Neuron (in vitro differentiated cells): Measurements from ENCODE around the gene BPIFB1.

ENCODE experiments used
- H2AFZ ChIP-seq: one replicate; pipeline ENCODE4 v1.6.1; 2013; ENCODE audit warnings: low read depth, mild to moderate bottlenecking, inconsistent platforms, low read length, moderate library complexity
- H3K27me3 ChIP-seq: one replicate; pipeline ENCODE4 v1.6.1; 2013; ENCODE audit warnings: low read length; ENCODE audit not compliant: insufficient read depth
- H3K36me3 ChIP-seq: one replicate; pipeline ENCODE4 v1.6.1; 2013; ENCODE audit warnings: low read length; ENCODE audit not compliant: insufficient read depth
- H3K4me1 ChIP-seq: one replicate; pipeline ENCODE4 v1.6.1; 2013; ENCODE audit warnings: low read length; ENCODE audit not compliant: insufficient read depth
- H3K4me3 ChIP-seq: 2 replicates; pipeline ENCODE4 v1.5.1; 2013; ENCODE audit warnings: mild to moderate bottlenecking, low read length, moderate library complexity
- H3K9me3 ChIP-seq: one replicate; pipeline ENCODE4 v1.6.1; 2013; ENCODE audit warnings: low read length

The BPIFB1 gene

GRCh38 chr20:33252460-33252859 lies 30.6 kb upstream of the BPIFB1 start:
- Histone ChIP-seq H3K4me1 (no peaks in the 10 kb centered on the region), H2AFZ (no peak overlapping the region), H3K4me3 (no peak overlapping the region), H3K36me3 (no peaks in the 10 kb centered on the region), H3K27me3 (no peaks in the 10 kb centered on the region), H3K9me3 (no peaks in the 10 kb centered on the region)

GRCh38 chr20:33255005-33255404 lies 28.0 kb upstream of the BPIFB1 start:
- no peaks in the 10 kb centered on the region for H3K27me3 ChIP-seq
- no peak overlapping the region for H2AFZ ChIP-seq
- H3K4me1 ChIP-seq, result no peaks in the 10 kb centered on the region
- no peaks in the 10 kb centered on the region for H3K36me3 ChIP-seq
- no peaks in the 10 kb centered on the region for H3K9me3 ChIP-seq
- H3K4me3 ChIP-seq, result no peak overlapping the region

DNA sequence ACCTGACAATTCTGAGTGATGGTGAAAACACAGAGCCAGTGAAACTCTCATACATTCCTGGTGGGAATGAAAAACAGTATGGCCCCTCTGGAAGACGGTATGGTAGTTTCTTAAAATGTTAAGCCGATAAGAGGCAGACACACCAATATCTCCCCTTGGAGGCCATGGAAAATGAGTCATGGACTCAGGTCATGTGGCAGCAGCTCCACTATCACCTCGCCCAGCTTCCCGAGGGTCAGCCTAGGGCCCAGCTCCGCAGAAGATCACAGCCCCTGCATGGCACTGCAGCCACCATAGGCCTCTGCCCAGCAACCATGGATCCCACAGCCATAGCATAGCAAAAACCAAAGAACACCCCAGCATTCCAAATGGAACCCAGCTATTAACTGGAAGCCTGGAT lies 25.8 kb upstream of the BPIFB1 start:
- no peaks in the 10 kb centered on the region for H3K9me3 ChIP-seq
- H3K27me3 ChIP-seq, result no peaks in the 10 kb centered on the region
- no peaks in the 10 kb centered on the region for H3K36me3 ChIP-seq
- no peak overlapping the region for H3K4me3 ChIP-seq
- no peak overlapping the region for H2AFZ ChIP-seq
- no peaks in the 10 kb centered on the region for H3K4me1 ChIP-seq

- H3K9me3 ChIP-seq, result no peaks in the 10 kb centered on the region
- H3K27me3 ChIP-seq, result no peaks in the 10 kb centered on the region
- H2AFZ ChIP-seq, result no peak overlapping the region
- no peak overlapping the region for H3K4me3 ChIP-seq
- no peaks in the 10 kb centered on the region for H3K36me3 ChIP-seq
- H3K4me1 ChIP-seq, result no peaks in the 10 kb centered on the region
Measured at GRCh38 chr20:33259371-33259770, 23.6 kb upstream of the BPIFB1 start.

GRCh38 chr20:33261465-33261864 lies 21.5 kb upstream of the BPIFB1 start:
- Histone ChIP-seq H3K27me3 (no peaks in the 10 kb centered on the region), H3K4me1 (no peaks in the 10 kb centered on the region), H3K4me3 (no peak overlapping the region), H3K36me3 (no peaks in the 10 kb centered on the region), H3K9me3 (no peaks in the 10 kb centered on the region), H2AFZ (no peak overlapping the region)

DNA sequence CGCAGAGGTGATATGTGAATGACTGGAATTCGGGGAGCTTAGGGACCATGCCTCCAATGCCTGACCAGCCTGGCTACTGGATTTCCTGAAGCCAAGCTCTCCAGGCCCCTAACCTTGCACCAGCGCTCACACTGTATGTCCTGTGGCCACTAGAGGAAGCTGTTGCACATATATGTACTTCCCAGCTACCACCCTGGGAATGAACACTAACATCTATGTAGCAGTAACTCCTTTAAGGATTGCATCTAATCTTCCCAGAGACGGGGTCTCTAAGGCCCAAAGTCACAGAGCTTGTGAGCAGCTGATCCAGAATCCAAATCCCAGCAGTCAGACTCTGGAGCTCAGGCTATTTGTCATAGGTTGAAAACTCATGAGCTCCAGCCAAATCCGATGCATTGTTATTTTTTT lies 20.4 kb upstream of the BPIFB1 start:
- Histone ChIP-seq H3K36me3 (no peaks in the 10 kb centered on the region), H3K4me3 (no peak overlapping the region), H2AFZ (no peak overlapping the region), H3K9me3 (no peaks in the 10 kb centered on the region), H3K27me3 (no peaks in the 10 kb centered on the region), H3K4me1 (no peaks in the 10 kb centered on the region)

DNA sequence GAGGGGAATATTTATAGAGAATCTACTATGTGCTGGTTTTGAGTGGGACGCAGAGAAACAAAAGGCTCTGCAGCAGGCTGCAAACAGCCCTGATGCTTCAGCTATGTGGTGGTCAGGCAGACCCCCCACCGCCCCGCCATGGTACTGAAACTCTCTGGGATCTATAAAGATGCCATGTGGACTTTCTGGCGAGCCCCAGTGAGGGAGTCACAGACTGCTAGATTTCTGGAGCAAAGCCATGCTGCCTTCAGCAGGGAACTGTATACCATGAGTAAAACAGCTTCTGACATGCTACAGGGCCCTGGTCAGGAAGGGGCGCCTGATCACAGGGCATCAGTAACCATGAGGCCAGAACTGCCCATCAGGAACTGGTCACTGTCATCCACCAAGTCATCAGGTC lies 19.2 kb upstream of the BPIFB1 start:
- Histone ChIP-seq H3K4me1 (no peaks in the 10 kb centered on the region), H2AFZ (no peak overlapping the region), H3K9me3 (no peaks in the 10 kb centered on the region), H3K36me3 (no peaks in the 10 kb centered on the region), H3K4me3 (no peak overlapping the region), H3K27me3 (no peaks in the 10 kb centered on the region)

DNA sequence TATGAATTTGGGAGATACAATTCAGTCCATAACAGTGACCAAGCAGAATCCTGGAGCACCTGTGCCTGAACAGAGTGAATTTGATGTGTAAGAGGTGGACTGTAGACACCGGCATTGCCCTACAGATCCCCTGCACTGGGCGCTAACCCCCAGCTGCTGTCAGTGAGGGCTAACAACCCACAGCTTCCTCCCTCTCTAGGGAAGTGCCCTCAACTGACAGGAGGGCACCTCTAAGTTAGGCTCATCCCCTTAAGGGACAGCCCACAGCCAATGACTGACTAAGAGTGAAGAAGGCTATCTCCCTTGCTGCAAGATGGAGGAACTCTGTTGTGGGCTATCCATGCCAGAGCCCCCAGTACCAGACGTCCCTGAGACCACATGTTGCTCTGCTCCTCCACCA lies 15.3 kb upstream of the BPIFB1 start:
- H3K27me3 ChIP-seq, result no peaks in the 10 kb centered on the region
- H3K4me1 ChIP-seq, result no peaks in the 10 kb centered on the region
- H3K36me3 ChIP-seq, result no peaks in the 10 kb centered on the region
- no peak overlapping the region for H2AFZ ChIP-seq
- H3K9me3 ChIP-seq, result no peaks in the 10 kb centered on the region
- H3K4me3 ChIP-seq, result no peak overlapping the region

GRCh38 chr20:33272155-33272873 lies 10.7 kb upstream of the BPIFB1 start:
- Histone ChIP-seq H2AFZ (no peak overlapping the region), H3K4me3 (no peak overlapping the region)

DNA sequence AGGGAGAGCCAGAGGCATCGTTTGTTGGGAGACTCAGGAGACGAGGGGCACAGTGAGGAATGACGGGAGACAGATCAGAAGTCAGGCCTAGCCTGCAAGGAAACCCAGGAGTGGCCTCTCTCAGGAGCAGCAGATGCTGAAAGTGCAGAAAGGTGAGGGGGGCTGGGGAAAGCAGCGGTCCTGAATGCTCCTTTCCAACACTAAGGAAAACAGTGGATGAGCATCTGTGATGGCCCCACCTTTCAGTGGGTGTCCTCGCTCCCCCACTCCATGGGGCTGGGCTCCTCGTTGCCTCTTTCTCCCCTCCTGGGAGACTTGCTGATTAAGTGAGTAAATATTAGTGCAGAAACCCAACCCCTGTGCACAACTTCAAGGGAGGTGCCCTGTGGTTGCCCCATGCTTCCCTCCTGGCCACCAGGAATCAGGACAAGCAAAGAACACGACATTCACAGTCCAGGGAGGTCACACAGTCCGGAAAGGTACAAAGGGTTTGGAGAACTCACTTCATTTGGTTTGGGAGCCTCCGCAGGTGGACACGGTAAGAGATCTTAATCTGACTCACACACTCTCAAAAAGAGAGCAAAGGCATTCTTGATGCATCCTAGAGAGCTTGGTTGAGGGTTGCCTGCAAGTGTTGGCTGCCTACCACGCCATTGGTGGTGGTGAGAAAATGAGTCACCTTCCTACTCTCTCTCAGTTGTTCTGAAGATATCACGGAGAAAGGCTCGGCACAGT lies 9.7 kb upstream of the BPIFB1 start:
- Histone ChIP-seq H2AFZ (no peak overlapping the region), H3K27me3 (peaks cover 13% of the 10 kb centered on the region), H3K4me1 (no peaks in the 10 kb centered on the region), H3K9me3 (no peaks in the 10 kb centered on the region), H3K36me3 (no peaks in the 10 kb centered on the region), H3K4me3 (no peak overlapping the region)

More at GRCh38 chr20:33272155-33272873, 10.7 kb upstream of the BPIFB1 start:
- Histone ChIP-seq H3K36me3 (no peaks in the 10 kb centered on the region), H3K27me3 (peaks cover 13% of the 10 kb centered on the region), H3K9me3 (no peaks in the 10 kb centered on the region), H3K4me1 (no peaks in the 10 kb centered on the region)

DNA sequence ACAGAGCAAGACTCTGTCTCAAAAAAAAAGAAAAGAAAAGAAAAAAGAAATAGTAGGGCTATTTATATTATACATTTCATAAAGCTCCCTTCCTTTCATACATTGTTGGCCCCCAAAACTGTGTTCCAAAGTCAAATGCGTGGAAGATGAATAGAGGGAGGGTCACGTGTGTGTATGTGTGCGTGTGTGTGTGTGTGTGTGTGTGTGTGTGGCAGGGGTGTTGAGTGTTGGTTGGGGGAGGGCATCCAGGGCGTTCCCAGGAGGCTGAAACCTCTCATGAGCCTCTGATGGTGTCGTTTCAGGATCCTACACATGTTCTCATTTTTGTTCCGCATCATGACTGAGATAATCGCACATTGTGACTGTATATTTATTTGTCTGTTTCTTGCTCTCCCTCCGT lies 7.8 kb upstream of the BPIFB1 start:
- Histone ChIP-seq H3K4me3 (no peak overlapping the region), H3K4me1 (no peaks in the 10 kb centered on the region), H3K27me3 (peaks cover 22% of the 10 kb centered on the region), H3K9me3 (no peaks in the 10 kb centered on the region), H3K36me3 (no peaks in the 10 kb centered on the region), H2AFZ (no peak overlapping the region)

- Histone ChIP-seq H3K4me1 (no peaks in the 10 kb centered on the region), H3K9me3 (no peaks in the 10 kb centered on the region), H3K36me3 (no peaks in the 10 kb centered on the region), H3K27me3 (peaks cover 22% of the 10 kb centered on the region), H3K4me3 (no peak overlapping the region), H2AFZ (no peak overlapping the region)
Measured at GRCh38 chr20:33275871-33276270, 7.1 kb upstream of the BPIFB1 start.

DNA sequence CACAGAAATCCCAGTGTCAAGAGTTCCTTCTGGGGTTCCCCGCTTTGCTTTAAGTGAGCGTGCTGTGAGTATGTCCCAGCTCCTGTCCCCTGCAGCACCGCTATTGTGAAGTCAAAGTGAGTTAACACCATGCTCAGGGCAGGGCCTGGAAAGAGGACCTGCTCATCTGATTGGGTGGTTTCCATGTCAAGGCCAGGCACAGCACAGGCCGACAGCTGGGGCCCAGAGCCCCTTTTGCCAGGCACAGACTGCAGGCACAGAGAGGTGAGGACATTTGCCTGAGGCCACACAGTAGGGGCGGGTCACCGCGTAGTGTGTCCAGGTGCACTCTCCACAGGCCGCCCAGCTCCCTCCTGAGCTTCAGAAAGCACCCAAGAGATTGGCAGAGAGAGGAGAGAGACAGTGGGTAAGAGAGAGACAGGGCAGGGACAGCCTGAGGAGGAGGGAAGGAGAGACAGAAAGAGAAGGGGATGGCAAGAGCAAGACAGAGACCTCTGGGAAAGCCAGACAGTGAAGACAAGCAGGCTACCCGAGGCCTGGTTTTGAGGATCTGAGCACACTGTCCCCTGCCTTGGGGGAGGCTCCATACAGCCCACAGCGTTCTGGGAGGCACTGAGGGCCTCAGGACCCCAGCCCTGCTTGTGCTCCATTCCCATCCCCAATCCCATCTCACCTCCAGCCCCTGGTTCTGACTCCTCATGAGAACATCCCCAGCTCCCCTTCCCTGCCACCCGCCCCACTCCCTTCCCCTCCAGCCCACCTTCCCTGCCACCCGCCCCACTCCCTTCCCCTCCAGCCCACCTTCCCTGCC lies 6.5 kb upstream of the BPIFB1 start:
- Histone ChIP-seq H3K36me3 (no peaks in the 10 kb centered on the region), H3K4me3 (no peak overlapping the region), H3K27me3 (peaks cover 22% of the 10 kb centered on the region), H3K9me3 (no peaks in the 10 kb centered on the region), H2AFZ (no peak overlapping the region), H3K4me1 (no peaks in the 10 kb centered on the region)
